Osteoblast (primary cell): ENCODE results near the gene ALG1L2. TPM values are rescaled to one million over a fixed set of nuclear protein-coding genes. Genes with fewer than 3 reads are reported as not detected.
A peak's percentile ranks its signal among the peaks of the same experiment; 100 is the strongest.
"Not testable (repeated sequence)": the region's sequence is repeated elsewhere in the genome, so short reads cannot be mapped to it uniquely, and the experiment has no call there.

Experiments
- DNase-seq: peaks from one replicate; pipeline ENCODE4 v3.0.0; 2011; ENCODE audit warnings: low spot score, mixed read lengths; ENCODE audit not compliant: insufficient read length; ENCODE audit errors: missing footprints
- H2AFZ ChIP-seq: 2 replicates; pipeline ENCODE4 v1.6.0; 2011; ENCODE audit warnings: mild to moderate bottlenecking, low read length
- H3K27ac ChIP-seq: 2 replicates; pipeline ENCODE4 v1.5.1; 2011; ENCODE audit warnings: mild to moderate bottlenecking, low read depth, low read length, moderate library complexity
- H3K27me3 ChIP-seq: 2 replicates; pipeline ENCODE4 v1.6.0; 2012; ENCODE audit warnings: mild to moderate bottlenecking, control low read depth, inconsistent platforms, low read length, moderate library complexity; ENCODE audit not compliant: insufficient read depth
- H3K36me3 ChIP-seq: 2 replicates; pipeline ENCODE4 v1.5.1; 2011; ENCODE audit warnings: mild to moderate bottlenecking, low read length, control low read depth, moderate library complexity; ENCODE audit not compliant: insufficient read depth
- H3K4me1 ChIP-seq: 2 replicates; pipeline ENCODE4 v1.5.1; 2011; ENCODE audit warnings: mild to moderate bottlenecking, low read length, control low read depth, moderate library complexity; ENCODE audit not compliant: insufficient read depth
- H3K4me2 ChIP-seq: 2 replicates; pipeline ENCODE4 v1.6.0; 2011; ENCODE audit warnings: mild to moderate bottlenecking, low read length; ENCODE audit not compliant: insufficient read depth
- H3K4me3 ChIP-seq: fragments of 200-600 bp; sonication (generic); 3 replicates; pipeline ENCODE4 v1.5.1; 2012; ENCODE audit warnings: mild to moderate bottlenecking, low read length, inconsistent platforms; ENCODE audit not compliant: insufficient read depth
- H3K79me2 ChIP-seq: 2 replicates; pipeline ENCODE4 v1.6.0; 2012; ENCODE audit warnings: mild to moderate bottlenecking, low read length, control low read depth, inconsistent platforms; ENCODE audit not compliant: insufficient read depth
- H3K9me3 ChIP-seq: 2 replicates; pipeline ENCODE4 v1.5.1; 2011; ENCODE audit warnings: low read depth, low read length, control low read depth
- H4K20me1 ChIP-seq: 2 replicates; pipeline ENCODE4 v1.6.0; 2012; ENCODE audit warnings: mild to moderate bottlenecking, low read length, control low read depth; ENCODE audit not compliant: insufficient read depth
- CTCF ChIP-seq: IDR thresholded peaks from 2 replicates; pipeline ENCODE4 v1.5.1; 2011; ENCODE audit warnings: mild to moderate bottlenecking, low read depth, low read length, moderate library complexity; ENCODE audit errors: extremely low read depth
- total RNA-seq: library from RNA; depleted of rRNA; stranded (reverse); fragments of >200 nt; gene quantifications from 2 replicates; pipeline ENCODE4 v1.2.3, GENCODE V29; 2012

ALG1L2 gene
- total RNA-seq: 0.29 TPM in 1 of 2 replicates, not detected in the other

GRCh38 chr3:130081351-130081881 is at the start of gene ALG1L2:
ALG1L2 (plus strand) TSS chr3:130081831; CDS start chr3:130082017, 186 bp downstream.
- TF ChIP-seq CTCF: no peak
- Histone ChIP-seq H3K9me3 (no peaks in the 10 kb centered on the region), H3K27me3 (no peaks in the 10 kb centered on the region), H3K4me2 (no peak within 1 kb of the TSS), H3K4me3 (no peak within 1 kb of the TSS), H3K27ac (no peak within 1 kb of the TSS), H3K79me2 (no peaks in the 10 kb centered on the region), H4K20me1 (no peaks in the 10 kb centered on the region), H3K4me1 (no peaks in the 10 kb centered on the region), H3K36me3 (no peaks in the 10 kb centered on the region), H2AFZ (no peak within 1 kb of the TSS)
- DNase-seq: no peak

GRCh38 chr3:130037126-130037815 is 44.4 kb upstream of the ALG1L2 start:
- not testable (repeated sequence) for H2AFZ ChIP-seq, DNase-seq, H3K4me1 ChIP-seq, H3K4me3 ChIP-seq, H3K27me3 ChIP-seq, H3K9me3 ChIP-seq, H4K20me1 ChIP-seq, H3K36me3 ChIP-seq, H3K79me2 ChIP-seq
- Histone ChIP-seq H3K4me2 (peak overlapping the region; percentile 65), H3K27ac (peak overlapping the region; percentile 98)

- H4K20me1 ChIP-seq, H3K36me3 ChIP-seq, H3K27me3 ChIP-seq, H3K4me2 ChIP-seq, H3K4me1 ChIP-seq, H3K4me3 ChIP-seq, H3K9me3 ChIP-seq, H2AFZ ChIP-seq, H3K79me2 ChIP-seq: not testable (repeated sequence)
- peak; percentile 70 for DNase-seq
- H3K27ac ChIP-seq: peak overlapping the region; percentile 1
Measured at GRCh38 chr3:130042736-130043135, 38.9 kb upstream of the ALG1L2 start.

- not testable (repeated sequence) for H3K4me2 ChIP-seq, H3K79me2 ChIP-seq, H3K9me3 ChIP-seq, H3K36me3 ChIP-seq, H2AFZ ChIP-seq, H4K20me1 ChIP-seq, H3K4me3 ChIP-seq, H3K27me3 ChIP-seq, DNase-seq, H3K27ac ChIP-seq, H3K4me1 ChIP-seq
Measured at GRCh38 chr3:130043658-130044057, 38.0 kb upstream of the ALG1L2 start.

- Histone ChIP-seq H4K20me1 (no peaks in the 10 kb centered on the region), H3K27me3 (no peaks in the 10 kb centered on the region), H3K4me1 (no peaks in the 10 kb centered on the region), H3K4me2 (no peak overlapping the region), H3K36me3 (no peaks in the 10 kb centered on the region), H2AFZ (no peak overlapping the region), H3K79me2 (no peaks in the 10 kb centered on the region), H3K9me3 (no peaks in the 10 kb centered on the region), H3K4me3 (no peak overlapping the region), H3K27ac (no peak overlapping the region)
- DNase-seq: no peak
- TF ChIP-seq CTCF: no peak
Measured at GRCh38 chr3:130044370-130044769, 37.3 kb upstream of the ALG1L2 start.
